Thoracic aorta endothelial cell (primary cell): Measurements from ENCODE around the gene DENND4B. TPM values are rescaled to one million over a fixed set of nuclear protein-coding genes. Genes with fewer than 3 reads are reported as not detected.

Source experiments
- small RNA-seq: library from RNA; depleted of rRNA; stranded (forward); fragments of <200 nt; gene quantifications from one replicate; pipeline ENCODE3, GENCODE V24; 2012
- total RNA-seq: library from RNA; depleted of rRNA; stranded (reverse); fragments of >200 nt; gene quantifications from 2 replicates; pipeline ENCODE4 v1.2.3, GENCODE V29; 2012

The DENND4B gene, protein sequence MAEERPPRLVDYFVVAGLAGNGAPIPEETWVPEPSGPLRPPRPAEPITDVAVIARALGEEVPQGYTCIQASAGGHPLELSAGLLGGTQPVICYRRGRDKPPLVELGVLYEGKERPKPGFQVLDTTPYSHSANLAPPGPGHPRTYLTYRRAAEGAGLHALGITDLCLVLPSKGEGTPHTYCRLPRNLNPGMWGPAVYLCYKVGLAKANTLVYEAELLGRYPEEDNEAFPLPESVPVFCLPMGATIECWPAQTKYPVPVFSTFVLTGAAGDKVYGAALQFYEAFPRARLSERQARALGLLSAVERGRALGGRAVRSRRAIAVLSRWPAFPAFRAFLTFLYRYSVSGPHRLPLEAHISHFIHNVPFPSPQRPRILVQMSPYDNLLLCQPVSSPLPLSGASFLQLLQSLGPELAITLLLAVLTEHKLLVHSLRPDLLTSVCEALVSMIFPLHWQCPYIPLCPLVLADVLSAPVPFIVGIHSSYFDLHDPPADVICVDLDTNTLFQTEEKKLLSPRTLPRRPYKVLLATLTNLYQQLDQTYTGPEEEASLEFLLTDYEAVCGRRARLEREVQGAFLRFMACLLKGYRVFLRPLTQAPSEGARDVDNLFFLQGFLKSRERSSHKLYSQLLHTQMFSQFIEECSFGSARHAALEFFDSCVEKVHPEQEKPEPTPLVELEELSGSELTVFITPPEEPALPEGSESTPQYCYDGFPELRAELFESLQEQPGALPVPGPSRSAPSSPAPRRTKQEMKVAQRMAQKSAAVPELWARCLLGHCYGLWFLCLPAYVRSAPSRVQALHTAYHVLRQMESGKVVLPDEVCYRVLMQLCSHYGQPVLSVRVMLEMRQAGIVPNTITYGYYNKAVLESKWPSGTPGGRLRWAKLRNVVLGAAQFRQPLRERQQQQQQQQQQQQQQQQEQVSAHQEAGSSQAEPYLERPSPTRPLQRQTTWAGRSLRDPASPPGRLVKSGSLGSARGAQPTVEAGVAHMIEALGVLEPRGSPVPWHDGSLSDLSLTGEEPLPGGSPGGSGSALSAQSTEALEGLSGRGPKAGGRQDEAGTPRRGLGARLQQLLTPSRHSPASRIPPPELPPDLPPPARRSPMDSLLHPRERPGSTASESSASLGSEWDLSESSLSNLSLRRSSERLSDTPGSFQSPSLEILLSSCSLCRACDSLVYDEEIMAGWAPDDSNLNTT (N-terminal part only)
- total RNA-seq, result 27.7 and 28.6 TPM in 2 replicates

DNA sequence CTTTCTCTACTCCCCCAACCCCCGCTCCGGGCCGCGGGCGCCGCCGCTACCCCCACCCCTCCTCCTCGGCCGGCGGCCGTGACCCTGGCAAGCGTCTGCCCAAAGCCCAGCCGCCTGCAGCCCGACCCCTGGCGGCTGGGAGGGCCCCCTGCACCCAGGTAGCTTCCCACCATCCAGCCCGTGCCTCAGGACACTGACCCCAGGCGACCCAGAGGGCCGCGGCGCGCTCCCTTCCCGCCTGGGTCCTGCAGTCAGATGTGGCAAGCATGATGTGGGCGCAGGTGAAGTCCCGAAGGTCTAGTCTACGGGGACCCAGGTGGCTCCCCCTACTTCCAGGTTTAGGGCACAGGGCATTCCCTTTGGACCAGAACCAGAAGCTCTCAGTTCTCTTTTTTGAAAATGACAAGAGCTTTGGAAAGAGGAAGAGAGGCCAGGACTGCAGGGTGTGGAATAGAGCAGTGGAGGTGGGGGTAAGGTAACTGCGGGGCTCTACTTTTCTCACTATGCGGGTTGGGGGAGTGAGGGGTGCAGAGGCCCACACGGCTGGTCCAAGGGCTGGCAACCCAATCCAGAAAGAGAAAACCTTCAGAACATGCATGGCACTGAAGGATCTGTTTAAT is at the start of gene DENND4B:
DENND4B (minus strand) TSS at position 97 of the 620 bp plus-strand sequence. CDS start 2,344 bp downstream, outside the sequence.

DNA sequence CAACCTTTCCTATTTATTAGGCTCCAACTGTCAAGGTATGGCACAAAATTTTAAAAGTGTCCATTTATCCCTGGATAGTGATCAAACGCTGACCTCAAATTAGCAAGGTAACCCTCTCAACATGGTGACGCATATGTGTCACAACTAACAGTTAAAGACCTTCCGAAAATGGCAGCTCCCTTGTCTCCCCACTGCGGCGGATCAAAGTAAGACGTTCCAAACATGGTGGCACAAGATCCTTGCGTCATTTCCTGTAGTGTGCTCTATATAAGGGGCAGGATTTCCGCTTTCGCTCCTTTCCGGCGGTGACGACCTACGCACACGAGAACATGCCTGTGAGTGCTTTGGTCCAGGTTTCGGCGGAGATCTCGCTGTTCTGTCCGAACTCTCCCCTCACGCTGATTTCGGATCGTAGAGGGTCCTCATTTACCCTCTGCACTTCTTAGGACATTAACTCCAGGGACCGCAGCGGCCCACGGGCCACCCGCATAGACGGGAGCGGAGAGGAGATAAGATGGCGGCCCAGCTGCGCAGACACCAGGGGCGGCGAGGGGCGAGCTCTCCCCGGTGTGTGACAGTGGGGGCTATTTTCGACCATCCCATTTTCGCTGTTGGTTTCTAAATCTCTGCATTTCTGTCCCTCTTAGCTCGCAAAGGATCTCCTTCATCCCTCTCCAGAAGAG is 44.1 kb upstream of the DENND4B start, which contains the start of gene RPS27:
RPS27 (plus strand) TSS at position 295 of the 683 bp plus-strand sequence; CDS start at position 330, 35 bp downstream.

DNA sequence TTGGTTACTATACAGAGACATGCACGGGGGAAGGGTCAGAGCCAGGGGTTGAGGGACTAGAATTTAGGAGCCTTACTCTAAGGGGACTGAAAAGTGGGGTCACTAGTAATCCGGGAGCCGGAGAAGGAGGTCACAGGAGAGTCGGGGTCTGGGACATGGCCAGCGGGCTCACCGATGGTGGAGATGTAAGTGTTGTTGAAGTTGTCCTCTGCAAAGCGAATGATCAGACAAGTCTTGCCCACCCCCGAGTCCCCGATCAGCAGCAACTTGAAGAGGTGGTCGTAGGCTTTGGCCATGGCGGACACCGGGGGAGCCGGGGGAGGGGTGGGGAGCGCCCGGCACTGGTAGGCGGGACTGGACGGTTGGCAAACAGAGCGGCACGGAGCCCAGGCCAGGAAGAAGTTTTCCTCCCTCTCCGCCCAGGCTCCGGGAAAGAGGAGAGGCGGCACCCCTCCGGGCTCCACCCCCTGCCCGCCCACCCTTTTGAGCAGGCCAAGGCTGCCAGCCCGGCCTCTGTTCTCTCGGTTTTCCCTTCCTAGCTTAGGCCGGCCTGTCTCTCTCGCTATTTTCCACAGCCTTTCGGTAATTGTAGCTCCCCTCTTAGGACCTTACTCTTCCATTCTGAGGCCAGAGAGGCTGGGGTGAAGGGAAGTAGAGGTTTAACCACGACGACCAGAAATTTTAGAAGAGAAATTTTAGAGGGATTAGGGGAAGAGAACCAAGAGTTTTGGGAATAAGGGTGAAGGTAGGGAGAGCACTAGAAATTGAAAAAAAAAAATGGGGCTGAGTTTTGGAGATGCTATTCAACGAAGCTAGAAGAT is 39.6 kb upstream of the DENND4B start, which contains the start of gene RAB13:
RAB13 (minus strand) TSS at position 399 of the 821 bp plus-strand sequence; CDS start at position 296, 103 bp downstream.

DNA sequence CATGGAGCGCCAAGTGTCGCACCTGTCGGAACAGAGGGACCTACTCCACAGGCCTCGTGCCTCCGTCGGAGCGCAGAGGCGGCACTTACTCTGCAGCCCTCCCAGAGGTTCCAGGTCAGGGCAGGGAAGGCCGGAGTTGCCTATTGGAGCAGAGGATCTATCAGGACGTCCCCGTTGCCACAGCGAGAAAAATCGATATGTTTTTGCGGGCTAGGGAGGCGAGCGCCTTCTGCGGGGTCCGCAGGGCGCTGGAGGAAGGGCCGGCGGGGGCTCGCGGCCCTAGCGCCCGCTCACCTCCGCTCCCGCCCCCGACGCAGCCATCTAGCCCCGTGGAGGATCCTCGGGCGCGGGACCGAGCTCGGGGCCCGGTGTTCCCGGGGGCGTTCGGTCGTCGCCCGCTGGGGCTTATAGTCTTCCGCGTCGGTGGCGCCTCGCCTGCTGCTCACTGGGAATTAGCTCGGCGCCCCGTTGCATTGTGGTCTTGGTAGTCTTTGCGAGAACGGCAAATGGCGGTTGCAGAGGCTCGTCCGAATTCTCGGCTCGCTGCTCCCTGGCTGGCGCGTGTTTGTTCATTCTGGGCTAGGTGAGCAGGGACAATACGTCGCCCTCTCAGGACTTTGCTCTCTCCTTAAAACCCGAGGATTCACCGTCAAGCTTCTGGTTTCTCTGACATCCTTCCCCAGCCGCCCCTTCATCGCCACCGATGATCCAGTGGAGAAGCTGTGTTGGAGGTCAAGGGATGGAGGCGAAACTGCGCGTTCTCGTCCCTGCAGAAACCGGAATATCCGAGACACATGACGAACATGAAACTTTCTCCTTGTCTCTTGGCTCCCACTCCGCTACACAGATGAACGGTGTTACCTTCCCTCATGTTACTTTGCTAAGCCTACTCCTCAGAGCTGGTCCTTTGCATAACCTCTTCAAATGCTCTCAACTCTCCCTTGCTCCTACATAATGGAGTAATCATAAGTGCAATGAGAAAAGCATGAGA is 31.0 kb upstream of the DENND4B start, which contains the start of gene JTB:
JTB (minus strand) TSS at position 425 of the 991 bp plus-strand sequence; CDS start at position 3, 422 bp downstream.

DNA sequence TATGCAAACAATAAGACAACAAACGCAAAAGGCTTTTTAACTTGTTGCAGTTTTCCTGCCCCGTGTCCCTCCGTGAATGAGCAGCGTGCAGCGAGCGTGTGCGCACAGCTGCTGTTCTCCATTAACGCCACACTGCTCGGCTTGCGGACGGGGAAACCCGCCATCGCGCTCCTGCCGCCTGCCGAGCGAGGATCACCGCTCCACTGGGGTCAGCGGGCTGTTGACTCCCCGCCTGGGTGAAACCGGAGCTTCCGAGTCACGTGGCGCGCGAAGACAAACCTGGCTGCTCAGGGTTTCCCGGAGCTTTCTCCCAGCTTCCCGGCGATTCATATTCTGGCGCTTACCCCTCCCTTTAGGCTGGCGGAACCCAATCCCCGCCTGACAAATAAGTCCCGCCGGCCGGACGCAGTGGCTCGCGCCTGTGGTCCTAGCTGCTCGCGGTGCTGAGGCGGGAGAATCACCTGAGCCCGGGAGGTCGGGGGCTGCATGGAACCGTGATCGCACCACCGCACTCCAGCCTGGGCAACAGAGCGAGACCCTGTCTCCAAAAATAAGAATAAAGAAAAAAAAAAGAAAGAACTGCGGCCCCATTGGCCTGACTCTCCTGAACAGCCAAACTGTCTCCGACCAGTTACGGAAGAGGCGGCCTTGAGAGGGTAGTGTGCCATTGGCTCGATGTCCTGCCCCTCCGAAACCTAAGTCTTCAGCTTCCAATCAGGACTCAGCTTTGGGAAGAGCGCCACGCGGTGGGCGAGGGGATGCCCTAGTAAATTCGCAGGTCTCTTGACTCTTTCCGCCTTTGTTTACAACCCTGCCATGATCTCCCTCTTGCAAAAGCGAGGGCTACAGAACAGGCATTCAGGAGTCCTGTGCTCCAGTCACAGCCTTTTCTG is 20.8 kb upstream of the DENND4B start, which contains the start of gene CREB3L4:
CREB3L4 (plus strand) TSS at position 796 of the 893 bp plus-strand sequence. CDS start 624 bp downstream, outside the sequence.

DNA sequence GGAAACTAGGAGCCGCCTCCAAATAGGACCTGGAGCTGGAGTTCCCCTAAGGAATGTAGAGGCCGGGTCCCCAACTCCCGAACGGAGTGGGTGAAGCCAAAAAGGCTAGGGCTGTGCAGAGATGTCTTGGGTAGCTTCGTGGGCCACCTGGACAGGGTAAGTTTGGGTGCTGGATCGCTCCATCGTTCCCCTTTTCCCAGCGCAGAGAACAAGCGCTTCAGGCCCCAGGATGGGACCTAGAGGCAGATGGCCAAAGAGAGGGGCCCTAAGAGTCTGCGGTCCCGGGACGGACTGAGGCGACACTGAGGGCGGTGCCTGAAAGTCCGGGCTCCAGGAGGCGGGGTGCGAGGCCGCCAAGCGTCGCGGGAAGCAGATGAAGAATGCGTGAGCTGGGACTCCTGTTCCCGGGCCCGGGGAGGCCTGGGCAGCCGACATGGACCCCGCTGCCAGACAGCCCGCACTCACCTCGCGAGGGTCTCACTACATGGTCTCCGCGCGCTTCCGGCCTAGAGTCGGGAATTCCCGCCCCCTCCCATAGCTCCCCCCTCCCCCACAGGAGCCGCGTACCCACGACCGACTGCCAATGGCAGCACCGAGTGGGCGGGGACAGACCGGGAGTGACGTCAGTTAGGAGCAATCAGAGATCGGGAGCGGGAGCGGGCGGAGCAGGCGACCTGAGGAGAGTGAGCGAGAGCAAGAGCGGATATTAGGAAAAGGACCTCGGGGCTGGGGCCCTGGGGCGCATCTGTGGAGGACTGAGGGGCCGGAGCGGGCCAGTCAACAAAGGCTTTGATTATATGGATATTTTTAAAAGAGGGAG is 16.7 kb upstream of the DENND4B start, which contains the start of gene SLC39A1:
SLC39A1 (minus strand) TSS at position 508 of the 820 bp plus-strand sequence. CDS start 822 bp downstream, outside the sequence.

DNA sequence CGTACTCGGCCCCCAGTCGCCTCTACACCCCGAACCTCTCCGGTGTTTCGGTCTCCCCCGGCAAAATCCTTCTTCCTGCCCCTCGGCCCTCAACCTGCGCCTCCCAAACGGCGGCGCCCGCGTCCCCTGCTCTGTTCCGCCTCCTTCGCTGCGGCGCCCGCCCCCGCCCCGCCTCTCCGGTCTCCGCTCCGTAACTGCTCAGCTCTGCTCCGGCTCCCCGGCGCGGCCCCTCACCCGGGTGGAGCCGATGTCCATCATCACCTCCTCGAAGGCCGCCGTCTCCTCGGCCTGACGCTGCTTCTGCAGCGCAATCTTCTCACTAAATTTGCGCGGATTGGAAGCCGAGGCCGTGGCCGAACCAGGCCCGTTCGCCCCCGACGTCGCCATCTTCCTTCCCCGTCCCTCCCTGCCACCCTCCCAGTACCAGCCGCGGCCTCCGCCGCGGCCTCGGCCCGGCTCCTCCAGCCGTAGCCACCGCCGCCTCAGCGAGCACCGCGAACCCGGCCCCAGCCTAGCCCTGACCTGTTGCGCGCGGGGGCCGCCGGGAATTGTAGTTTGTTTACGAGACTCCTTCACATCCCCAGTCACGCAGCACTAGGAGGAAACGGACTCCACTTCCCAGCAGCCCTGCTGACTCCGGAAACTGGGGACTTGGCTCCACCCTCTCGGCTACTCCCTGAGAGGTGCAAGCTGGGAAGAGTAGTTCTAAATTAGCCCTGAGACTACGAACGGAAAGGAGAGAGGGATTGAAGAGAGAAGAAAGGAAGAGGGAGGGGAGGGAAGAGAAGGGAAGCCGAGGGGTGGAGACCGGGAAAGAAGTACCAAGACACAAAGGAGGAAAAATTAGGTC is 11.8 kb upstream of the DENND4B start, which contains the start of gene CRTC2:
CRTC2 (minus strand) TSS at position 502 of the 850 bp plus-strand sequence; CDS start at position 387, 115 bp downstream.

DNA sequence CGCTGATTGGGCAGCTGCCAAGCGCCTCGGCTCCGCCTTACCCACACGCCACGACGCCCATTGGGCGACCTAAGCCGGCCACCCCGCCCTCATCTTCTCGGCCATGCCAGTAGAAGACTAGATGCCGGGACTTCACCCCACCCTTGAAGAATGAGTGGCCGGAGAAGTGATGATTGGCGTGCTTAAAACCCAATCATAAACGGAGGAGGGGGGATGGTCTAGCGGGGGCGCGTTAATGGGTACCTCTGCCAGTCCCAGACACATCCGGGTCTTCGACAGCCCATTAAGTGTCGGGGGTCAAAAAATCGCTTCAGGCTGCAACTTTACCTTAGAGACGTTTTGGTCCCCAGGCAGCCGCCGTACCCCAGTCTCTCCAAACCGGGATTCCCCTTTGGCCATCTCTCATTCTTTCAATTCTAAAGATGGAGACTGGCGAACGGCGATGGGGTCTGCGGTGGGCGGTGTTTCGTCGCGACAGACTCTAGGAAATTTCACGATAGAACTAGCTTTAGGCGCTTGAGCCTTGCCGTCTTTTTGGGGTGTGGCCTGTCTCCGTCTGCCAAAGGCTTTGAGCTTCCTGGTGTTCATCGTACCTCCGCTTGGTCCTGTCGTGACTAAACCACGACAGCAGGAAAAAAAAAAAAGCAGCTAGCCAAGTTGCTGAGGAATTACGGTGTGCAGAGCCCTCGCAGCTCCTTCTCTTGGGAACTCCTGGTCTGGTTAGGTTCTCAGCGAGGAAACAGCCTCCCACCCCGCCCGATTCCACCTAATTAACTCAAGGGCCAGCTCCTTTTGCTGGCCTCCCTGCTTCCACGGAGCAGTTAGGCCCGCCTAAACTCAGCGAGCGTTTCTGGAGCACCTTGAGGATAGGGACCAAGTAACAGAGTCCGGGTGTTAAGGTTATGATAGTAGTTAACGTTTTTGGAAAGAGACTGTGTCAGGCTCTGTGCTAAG is 23.3 kb downstream of the DENND4B start, which contains the start of gene GATAD2B:
GATAD2B (minus strand) TSS at position 1 of the 954 bp plus-strand sequence. CDS start 94,625 bp downstream, outside the sequence.

Small RNA genes lying within 50 kb of the gene (small RNA-seq; reads per million reads assigned to genes)
- gene AL831737.1, result not detected
- gene MIR6737, result not detected

Other genes with a start within 250 kb of the DENND4B start
- gene INTS3, start 218.7 kb downstream of the DENND4B start, total RNA-seq, result 49.9 and 55.4 TPM in 2 replicates
- 14.9 and 19.1 TPM in 2 replicates for gene SLC27A3, start 171.3 kb downstream of the DENND4B start, total RNA-seq
- gene GATAD2B, start 23.7 kb downstream of the DENND4B start, total RNA-seq, result 14.9 and 18.8 TPM in 2 replicates
- 8.0 and 9.8 TPM in 2 replicates for gene CRTC2, start 11.9 kb upstream of the DENND4B start, total RNA-seq
- gene SLC39A1, start 16.8 kb upstream of the DENND4B start, total RNA-seq, result 71.1 and 78.7 TPM in 2 replicates
- gene CREB3L4, start 21.2 kb upstream of the DENND4B start, total RNA-seq, result 6.0 and 8.7 TPM in 2 replicates
- 105 and 116 TPM in 2 replicates for gene JTB, start 31.0 kb upstream of the DENND4B start, total RNA-seq
- gene RAB13, start 39.6 kb upstream of the DENND4B start, total RNA-seq, result 53.6 and 57.3 TPM in 2 replicates
- 924 and 1,104 TPM in 2 replicates for gene RPS27, start 44.0 kb upstream of the DENND4B start, total RNA-seq
- under 0.01 and 0.07 TPM in 2 replicates for gene NUP210L, start 208.4 kb upstream of the DENND4B start, total RNA-seq
- gene TPM3, start 245.4 kb upstream of the DENND4B start, total RNA-seq, result 1,072 and 1,222 TPM in 2 replicates